ENCODE data around the gene YES1. TPM values are rescaled to one million over a fixed set of nuclear protein-coding genes. Genes with fewer than 3 reads are reported as not detected.

The YES1 gene
- total and polyA plus RNA-seq, 2 of the 13 experiments (the other 11 are each of a cell fraction or from before 2014, with no cell fraction given): 17.2 to 70.8 TPM

- peak; percentile 11 for TF ChIP-seq SKI (IDR thresholded peaks at IDR 0.05; ENCODE audit: partially characterized antibody)
- TF ChIP-seq ZFP90 (CRISPR knock-in tag; IDR thresholded peaks at IDR 0.05; ENCODE audit: borderline replicate concordance): no peak
- TF ChIP-seq ZNF841 (CRISPR knock-in tag; IDR thresholded peaks at IDR 0.05; ENCODE audit: borderline replicate concordance): no peak
- TF ChIP-seq HNF4G (IDR thresholded peaks at IDR 0.05; ENCODE audit: borderline replicate concordance, low read depth, low read length): no peak
- TF ChIP-seq HNF4G (CRISPR knock-in tag; IDR thresholded peaks at IDR 0.05; ENCODE audit: borderline replicate concordance, low read depth): no peak
- TF ChIP-seq ZBED4 (CRISPR knock-in tag; IDR thresholded peaks at IDR 0.05; ENCODE audit: borderline replicate concordance): no peak
- TF ChIP-seq HDAC2 (CRISPR knock-in tag; IDR thresholded peaks at IDR 0.05): peak; percentile 34; the same call in 1 of the 2 replicates
- no peak for TF ChIP-seq SATB2 (CRISPR knock-in tag; IDR thresholded peaks at IDR 0.05)
- no peak for TF ChIP-seq ZNF496 (CRISPR knock-in tag; IDR thresholded peaks at IDR 0.05; ENCODE audit: insufficient replicate concordance)
- no peak for TF ChIP-seq RARA (CRISPR knock-in tag; IDR thresholded peaks at IDR 0.05)
- TF ChIP-seq HES4 (CRISPR knock-in tag; IDR thresholded peaks at IDR 0.05; ENCODE audit: borderline replicate concordance): no peak
- TF ChIP-seq ZNF20 (CRISPR knock-in tag; IDR thresholded peaks at IDR 0.05): no peak
- TF ChIP-seq RERE (CRISPR knock-in tag; IDR thresholded peaks at IDR 0.05; ENCODE audit: low read depth): no peak
Observed at GRCh38 chr18:711657-712400, 100.2 kb downstream of the YES1 start (continued).

All from HepG2 (cell line).